Mesendoderm (in vitro differentiated cells): ENCODE measurements around the gene KCNA3.

Source experiments
- DNase-seq: peaks from one replicate; pipeline ENCODE4 v3.0.0; 2013
- H2AK5ac ChIP-seq: 2 replicates; pipeline ENCODE4 v1.6.1; 2013; ENCODE audit warnings: low read length, inconsistent platforms
- H2BK120ac ChIP-seq: 2 replicates; pipeline ENCODE4 v1.6.1; 2013; ENCODE audit warnings: low read depth, mild to moderate bottlenecking, low read length, moderate library complexity, mixed read lengths
- H2BK15ac ChIP-seq: replicated peaks from 2 replicates; pipeline ENCODE4 v1.6.1; 2013; ENCODE audit warnings: low read depth, mild to moderate bottlenecking, moderate library complexity
- H2BK5ac ChIP-seq: 2 replicates; pipeline ENCODE4 v1.6.1; 2013; ENCODE audit warnings: low read length, inconsistent platforms
- H3K18ac ChIP-seq: 2 replicates; pipeline ENCODE4 v1.6.1; 2013; ENCODE audit warnings: mild to moderate bottlenecking, low read length, mixed read lengths
- H3K23ac ChIP-seq: one replicate; pipeline ENCODE4 v1.6.1; 2013; ENCODE audit warnings: low read length
- H3K27ac ChIP-seq: 2 replicates; pipeline ENCODE4 v1.5.1; 2013; ENCODE audit warnings: low read depth, mild to moderate bottlenecking, inconsistent platforms, low read length, moderate library complexity
- H3K27me3 ChIP-seq: 2 replicates; pipeline ENCODE4 v1.6.1; 2013; ENCODE audit warnings: low read length, control low read depth, mild to moderate bottlenecking, inconsistent platforms; ENCODE audit not compliant: insufficient read depth, poor library complexity
- H3K36me3 ChIP-seq: 2 replicates; pipeline ENCODE4 v1.6.1; 2013; ENCODE audit warnings: low read length, inconsistent platforms; ENCODE audit not compliant: control insufficient read depth, insufficient read depth
- H3K4ac ChIP-seq: one replicate; pipeline ENCODE4 v1.6.1; 2013; ENCODE audit warnings: low read depth, mild to moderate bottlenecking, low read length, moderate library complexity
- H3K4me1 ChIP-seq: 2 replicates; pipeline ENCODE4 v1.6.1; 2013; ENCODE audit warnings: low read depth, low read length, inconsistent platforms; ENCODE audit not compliant: control insufficient read depth
- H3K4me2 ChIP-seq: 2 replicates; pipeline ENCODE4 v1.6.1; 2013; ENCODE audit warnings: low read length
- H3K4me3 ChIP-seq: 2 replicates; pipeline ENCODE4 v1.5.1; 2013; ENCODE audit warnings: mild to moderate bottlenecking, low read length
- H3K56ac ChIP-seq: one replicate; pipeline ENCODE4 v1.6.1; 2013; ENCODE audit warnings: low read length
- H3K79me1 ChIP-seq: 2 replicates; pipeline ENCODE4 v1.6.1; 2013; ENCODE audit warnings: low read length, inconsistent platforms
- H3K79me2 ChIP-seq: 2 replicates; pipeline ENCODE4 v1.6.1; 2013; ENCODE audit warnings: mild to moderate bottlenecking, low read length; ENCODE audit not compliant: control insufficient read depth, insufficient read depth
- H3K9ac ChIP-seq: 2 replicates; pipeline ENCODE4 v1.6.1; 2013; ENCODE audit warnings: low read length, inconsistent platforms
- H4K5ac ChIP-seq: one replicate; pipeline ENCODE4 v1.6.1; 2013; ENCODE audit warnings: low read length
- H4K8ac ChIP-seq: one replicate; pipeline ENCODE4 v1.6.1; 2013; ENCODE audit warnings: low read depth, mild to moderate bottlenecking, control low read depth, low read length, moderate library complexity
- WGBS: extraction: QIAGEN DNeasy Blood & Tissue Kit; methylation state at CpG from one replicate; pipeline ENCODE4 v1.1.7; 2013; ENCODE audit warnings: low lambda C conversion rate, missing lambda C conversion rate; ENCODE audit not compliant: insufficient coverage; ENCODE audit errors: extremely low coverage; 5-methylcytosine and 5-hydroxymethylcytosine counted together

Gene KCNA3

GRCh38 chr1:110688514-110688913, 13.8 kb upstream of the KCNA3 start:
- Histone ChIP-seq H2BK15ac (no peak overlapping the region), H3K23ac (no peak overlapping the region), H3K4me3 (no peak overlapping the region), H3K27ac (no peak overlapping the region), H3K79me1 (no peaks in the 10 kb centered on the region), H3K4me2 (no peak overlapping the region), H3K4ac (no peak overlapping the region), H4K8ac (no peak overlapping the region), H3K56ac (no peak overlapping the region), H3K36me3 (no peaks in the 10 kb centered on the region), H2BK120ac (no peak overlapping the region), H3K18ac (no peak overlapping the region), H3K9ac (no peak overlapping the region), H4K5ac (no peak overlapping the region), H2BK5ac (no peak overlapping the region), H3K79me2 (no peaks in the 10 kb centered on the region), H3K4me1 (no peaks in the 10 kb centered on the region), H3K27me3 (no peaks in the 10 kb centered on the region), H2AK5ac (no peak overlapping the region)
- no peak for DNase-seq
- no CpG with 5 or more reads among the region's 3 CpGs for WGBS

GRCh38 chr1:110687250-110687649, 12.5 kb upstream of the KCNA3 start:
- Histone ChIP-seq H4K5ac (no peak overlapping the region), H2BK120ac (no peak overlapping the region)
- no peak for DNase-seq

GRCh38 chr1:110686188-110686587, 11.4 kb upstream of the KCNA3 start:
- no peaks in the 10 kb centered on the region for H3K79me1 ChIP-seq
- H3K4me3 ChIP-seq, result no peak overlapping the region
- no peak overlapping the region for H3K56ac ChIP-seq
- H3K27me3 ChIP-seq, result no peaks in the 10 kb centered on the region
- no peak overlapping the region for H2BK15ac ChIP-seq
- no peak overlapping the region for H2AK5ac ChIP-seq
- no peaks in the 10 kb centered on the region for H3K79me2 ChIP-seq
- no peak overlapping the region for H2BK5ac ChIP-seq
- no peak overlapping the region for H3K18ac ChIP-seq
- H3K4me2 ChIP-seq, result no peak overlapping the region
- no peak overlapping the region for H2BK120ac ChIP-seq
- H4K8ac ChIP-seq, result no peak overlapping the region
- DNase-seq, result no peak
- H4K5ac ChIP-seq, result no peak overlapping the region
- H3K36me3 ChIP-seq, result no peaks in the 10 kb centered on the region
- WGBS, result no CpG with 5 or more reads among the region's 4 CpGs
- no peaks in the 10 kb centered on the region for H3K4me1 ChIP-seq
- H3K4ac ChIP-seq, result no peak overlapping the region
- no peak overlapping the region for H3K27ac ChIP-seq
- H3K23ac ChIP-seq, result no peak overlapping the region
- H3K9ac ChIP-seq, result no peak overlapping the region

More at GRCh38 chr1:110687250-110687649, 12.5 kb upstream of the KCNA3 start:
- WGBS, result no CpG with 5 or more reads among the region's 1 CpG
- Histone ChIP-seq H3K4ac (no peak overlapping the region), H2BK15ac (no peak overlapping the region), H3K27me3 (no peaks in the 10 kb centered on the region), H3K79me1 (no peaks in the 10 kb centered on the region), H3K23ac (no peak overlapping the region), H2AK5ac (no peak overlapping the region), H3K18ac (no peak overlapping the region), H3K4me1 (no peaks in the 10 kb centered on the region), H4K8ac (no peak overlapping the region), H3K4me2 (no peak overlapping the region), H3K27ac (no peak overlapping the region), H3K56ac (no peak overlapping the region), H3K9ac (no peak overlapping the region), H3K79me2 (no peaks in the 10 kb centered on the region), H3K36me3 (no peaks in the 10 kb centered on the region), H2BK5ac (no peak overlapping the region), H3K4me3 (no peak overlapping the region)

- Histone ChIP-seq H2BK15ac (no peak overlapping the region), H3K27me3 (no peaks in the 10 kb centered on the region)
Measured at GRCh38 chr1:110684491-110684890, 9.8 kb upstream of the KCNA3 start.

GRCh38 chr1:110682898-110683297, 8.2 kb upstream of the KCNA3 start:
- H3K27ac ChIP-seq, result no peak overlapping the region
- no peak overlapping the region for H3K4ac ChIP-seq
- no peak overlapping the region for H3K18ac ChIP-seq
- no peaks in the 10 kb centered on the region for H3K4me1 ChIP-seq
- H3K4me3 ChIP-seq, result no peak overlapping the region
- H3K9ac ChIP-seq, result no peak overlapping the region
- no CpG with 5 or more reads among the region's 1 CpG for WGBS
- H2AK5ac ChIP-seq, result no peak overlapping the region
- no peak overlapping the region for H3K4me2 ChIP-seq
- no peak overlapping the region for H4K8ac ChIP-seq
- H3K79me2 ChIP-seq, result no peaks in the 10 kb centered on the region
- DNase-seq, result no peak
- H2BK15ac ChIP-seq, result no peak overlapping the region
- no peak overlapping the region for H4K5ac ChIP-seq
- no peak overlapping the region for H3K56ac ChIP-seq
- no peaks in the 10 kb centered on the region for H3K79me1 ChIP-seq
- no peak overlapping the region for H3K23ac ChIP-seq
- H2BK120ac ChIP-seq, result no peak overlapping the region
- no peaks in the 10 kb centered on the region for H3K27me3 ChIP-seq
- H2BK5ac ChIP-seq, result no peak overlapping the region
- no peaks in the 10 kb centered on the region for H3K36me3 ChIP-seq

More at GRCh38 chr1:110684491-110684890, 9.8 kb upstream of the KCNA3 start:
- Histone ChIP-seq H3K79me2 (no peaks in the 10 kb centered on the region), H3K27ac (no peak overlapping the region), H4K8ac (no peak overlapping the region), H3K4me2 (no peak overlapping the region), H3K23ac (no peak overlapping the region), H3K79me1 (no peaks in the 10 kb centered on the region), H3K4me3 (no peak overlapping the region), H4K5ac (no peak overlapping the region), H2BK5ac (no peak overlapping the region), H3K56ac (no peak overlapping the region), H2BK120ac (no peak overlapping the region), H3K36me3 (no peaks in the 10 kb centered on the region), H3K18ac (no peak overlapping the region), H3K4me1 (no peaks in the 10 kb centered on the region), H2AK5ac (no peak overlapping the region), H3K9ac (no peak overlapping the region), H3K4ac (no peak overlapping the region)
- WGBS, result no CpG with 5 or more reads among the region's 2 CpGs
- no peak for DNase-seq

- no peak for DNase-seq
- no peak overlapping the region for H2BK15ac ChIP-seq
- no peak overlapping the region for H3K23ac ChIP-seq
- H2BK120ac ChIP-seq, result no peak overlapping the region
- H3K36me3 ChIP-seq, result no peaks in the 10 kb centered on the region
- no peaks in the 10 kb centered on the region for H3K79me2 ChIP-seq
- H4K8ac ChIP-seq, result no peak overlapping the region
- no peak overlapping the region for H3K18ac ChIP-seq
- no peak overlapping the region for H2AK5ac ChIP-seq
- H2BK5ac ChIP-seq, result no peak overlapping the region
- WGBS, result no CpG with 5 or more reads among the region's 3 CpGs
- H3K4me3 ChIP-seq, result no peak overlapping the region
- peaks cover 11% of the 10 kb centered on the region for H3K27me3 ChIP-seq
- no peaks in the 10 kb centered on the region for H3K79me1 ChIP-seq
- no peak overlapping the region for H4K5ac ChIP-seq
- no peaks in the 10 kb centered on the region for H3K4me1 ChIP-seq
- no peak overlapping the region for H3K9ac ChIP-seq
- no peak overlapping the region for H3K56ac ChIP-seq
- H3K4ac ChIP-seq, result no peak overlapping the region
- H3K27ac ChIP-seq, result no peak overlapping the region
- H3K4me2 ChIP-seq, result no peak overlapping the region
Measured at GRCh38 chr1:110680036-110680735, 5.4 kb upstream of the KCNA3 start.
